ENCODE data around the gene RFTN2. TPM values are rescaled to one million over a fixed set of nuclear protein-coding genes. Genes with fewer than 3 reads are reported as not detected.
"Not testable (repeated sequence)": the region's sequence is repeated elsewhere in the genome, so short reads cannot be mapped to it uniquely, and the experiment has no call there.

The RFTN2 gene
- total and polyA plus RNA-seq, 2 experiments from 2014 or later = 2.8 to 5.9 TPM

- no peak for DNase-seq (ENCODE audit: low read depth in 1 of 2, low spot score in 1 of 2)
- H3K27ac ChIP-seq = no peak overlapping the region
- H3K27me3 ChIP-seq = no peaks in the 10 kb centered on the region
- H3K4me1 ChIP-seq (ENCODE audit: low read depth) = no peaks in the 10 kb centered on the region
- H3K4me3 ChIP-seq = no peak overlapping the region
- TF ChIP-seq CTCF (IDR thresholded peaks at IDR 0.05; ENCODE audit: low read depth, low read length) = no peak
- no peaks in the 10 kb centered on the region for H3K36me3 ChIP-seq
- no peaks in the 10 kb centered on the region for H3K9me3 ChIP-seq (ENCODE audit: low read depth)
These were observed 83.9 kb downstream of the RFTN2 start for GRCh38 chr2:197591339-197592072.

- H3K36me3 ChIP-seq; H3K27ac ChIP-seq; H3K27me3 ChIP-seq; H3K9me3 ChIP-seq (ENCODE audit: low read depth); DNase-seq (ENCODE audit: low read depth in 1 of 2, low spot score in 1 of 2); H3K4me1 ChIP-seq (ENCODE audit: low read depth); H3K4me3 ChIP-seq: not testable (repeated sequence)
These were observed 88.1 kb downstream of the RFTN2 start for GRCh38 chr2:197587255-197587654.

GRCh38 chr2:197580166-197580565 lies 95.2 kb downstream of the RFTN2 start:
- DNase-seq (ENCODE audit: low read depth in 1 of 2, low spot score in 1 of 2) = peak in 1 of 2 donors; percentile 33
- not testable (repeated sequence) for H3K4me3 ChIP-seq, H3K27ac ChIP-seq

GRCh38 chr2:197578294-197578693 lies 97.1 kb downstream of the RFTN2 start:
- not testable (repeated sequence) for H3K4me1 ChIP-seq (ENCODE audit: low read depth); H3K27ac ChIP-seq; DNase-seq (ENCODE audit: low read depth in 1 of 2, low spot score in 1 of 2); H3K4me3 ChIP-seq; H3K9me3 ChIP-seq (ENCODE audit: low read depth); H3K27me3 ChIP-seq; H3K36me3 ChIP-seq

More at GRCh38 chr2:197580166-197580565, 95.2 kb downstream of the RFTN2 start:
- not testable (repeated sequence) for H3K4me1 ChIP-seq (ENCODE audit: low read depth); H3K9me3 ChIP-seq (ENCODE audit: low read depth); H3K27me3 ChIP-seq; H3K36me3 ChIP-seq

GRCh38 chr2:197577446-197577845 lies 97.9 kb downstream of the RFTN2 start:
- Histone ChIP-seq H3K4me1 (ENCODE audit: low read depth) (no peaks in the 10 kb centered on the region), H3K27me3 (no peaks in the 10 kb centered on the region), H3K9me3 (ENCODE audit: low read depth) (no peaks in the 10 kb centered on the region), H3K36me3 (no peaks in the 10 kb centered on the region), H3K4me3 (no peak overlapping the region), H3K27ac (no peak overlapping the region)
- no peak for DNase-seq (ENCODE audit: low read depth in 1 of 2, low spot score in 1 of 2)
- TF ChIP-seq CTCF (IDR thresholded peaks at IDR 0.05; ENCODE audit: low read depth, low read length) = no peak

- H3K27me3 ChIP-seq = no peaks in the 10 kb centered on the region
- H3K4me3 ChIP-seq = no peak overlapping the region
These were observed 98.8 kb downstream of the RFTN2 start for GRCh38 chr2:197576631-197577030.

More at GRCh38 chr2:197576631-197577030, 98.8 kb downstream of the RFTN2 start:
- Histone ChIP-seq H3K4me1 (ENCODE audit: low read depth) (no peaks in the 10 kb centered on the region), H3K36me3 (no peaks in the 10 kb centered on the region), H3K9me3 (ENCODE audit: low read depth) (no peaks in the 10 kb centered on the region), H3K27ac (no peak overlapping the region)
- no peak for TF ChIP-seq CTCF (IDR thresholded peaks at IDR 0.05; ENCODE audit: low read depth, low read length)
- DNase-seq (ENCODE audit: low read depth in 1 of 2, low spot score in 1 of 2) = peak in 1 of 2 donors; percentile 87
